Measurements from ENCODE around the gene F2RL2. TPM values are rescaled to one million over a fixed set of nuclear protein-coding genes. Genes with fewer than 3 reads are reported as not detected.

The F2RL2 gene
- total RNA-seq, 4 donors from 2014 or later, result 2.8 to 7.1 (median 4.6) TPM

GRCh38 chr5:76617675-76618074, 5.5 kb downstream of the F2RL2 start:
- TF ChIP-seq, protein P1, sequence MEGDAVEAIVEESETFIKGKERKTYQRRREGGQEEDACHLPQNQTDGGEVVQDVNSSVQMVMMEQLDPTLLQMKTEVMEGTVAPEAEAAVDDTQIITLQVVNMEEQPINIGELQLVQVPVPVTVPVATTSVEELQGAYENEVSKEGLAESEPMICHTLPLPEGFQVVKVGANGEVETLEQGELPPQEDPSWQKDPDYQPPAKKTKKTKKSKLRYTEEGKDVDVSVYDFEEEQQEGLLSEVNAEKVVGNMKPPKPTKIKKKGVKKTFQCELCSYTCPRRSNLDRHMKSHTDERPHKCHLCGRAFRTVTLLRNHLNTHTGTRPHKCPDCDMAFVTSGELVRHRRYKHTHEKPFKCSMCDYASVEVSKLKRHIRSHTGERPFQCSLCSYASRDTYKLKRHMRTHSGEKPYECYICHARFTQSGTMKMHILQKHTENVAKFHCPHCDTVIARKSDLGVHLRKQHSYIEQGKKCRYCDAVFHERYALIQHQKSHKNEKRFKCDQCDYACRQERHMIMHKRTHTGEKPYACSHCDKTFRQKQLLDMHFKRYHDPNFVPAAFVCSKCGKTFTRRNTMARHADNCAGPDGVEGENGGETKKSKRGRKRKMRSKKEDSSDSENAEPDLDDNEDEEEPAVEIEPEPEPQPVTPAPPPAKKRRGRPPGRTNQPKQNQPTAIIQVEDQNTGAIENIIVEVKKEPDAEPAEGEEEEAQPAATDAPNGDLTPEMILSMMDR (IDR thresholded peaks at IDR 0.05), result no peak
- no peak for TF ChIP-seq EP300 (IDR thresholded peaks at IDR 0.05)
- no peak for TF ChIP-seq POLR2A (IDR thresholded peaks at IDR 0.05; ENCODE audit: low read depth)
- no peak for TF ChIP-seq POLR2AphosphoS5 (IDR thresholded peaks at IDR 0.05)
- 81% methylated on average over 4 of the region's 4 CpGs for WGBS
- no peak overlapping the region for H3K27ac ChIP-seq (replicated peaks in 1 of 4)

DNA sequence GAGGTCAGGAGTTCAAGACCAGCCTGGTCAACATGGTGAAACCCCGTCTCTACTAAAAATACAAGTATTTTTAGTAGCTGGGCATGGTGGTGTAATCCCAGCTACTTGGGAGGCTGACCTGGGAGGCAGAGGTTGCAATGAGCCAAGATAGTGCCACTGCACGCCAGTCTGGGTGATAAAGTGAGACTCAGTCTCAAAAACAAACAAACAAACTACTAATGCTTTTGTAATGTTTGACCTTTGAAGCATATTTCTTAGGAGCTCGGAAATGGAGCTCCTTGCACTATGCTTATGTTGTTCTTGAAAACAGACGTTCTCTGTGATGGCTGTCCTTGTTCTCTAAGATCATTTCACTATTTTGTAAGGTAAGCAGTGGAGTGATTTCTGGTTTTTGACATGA, 6.0 kb downstream of the F2RL2 start:
- 79% methylated on average over 4 of the region's 4 CpGs for WGBS
- intact Hi-C loops (cut with DNase I), result no loop called here
- Histone ChIP-seq H3K4me1 (no peaks in the 10 kb centered on the region), H3K36me3 (no peaks in the 10 kb centered on the region), H3K9me3 (no peaks in the 10 kb centered on the region), H3K27me3 (no peaks in the 10 kb centered on the region), H3K27ac (replicated peaks in 1 of 4) (no peak overlapping the region), H3K4me3 (no peak overlapping the region)
- no peak for TF ChIP-seq POLR2AphosphoS5 (IDR thresholded peaks at IDR 0.05)
- no peak for TF ChIP-seq EP300 (IDR thresholded peaks at IDR 0.05)
- TF ChIP-seq, protein P1 (IDR thresholded peaks at IDR 0.05), result no peak
- TF ChIP-seq POLR2A (IDR thresholded peaks at IDR 0.05; ENCODE audit: low read depth), result no peak
- DNase-seq (ENCODE audit: extremely low spot score), result no peak

More at GRCh38 chr5:76617675-76618074, 5.5 kb downstream of the F2RL2 start:
- Histone ChIP-seq H3K36me3 (no peaks in the 10 kb centered on the region), H3K4me3 (no peak overlapping the region), H3K9me3 (no peaks in the 10 kb centered on the region), H3K4me1 (no peaks in the 10 kb centered on the region), H3K27me3 (no peaks in the 10 kb centered on the region)
- intact Hi-C loops (cut with DNase I), result no loop called here
- no peak for DNase-seq (ENCODE audit: extremely low spot score)

- Histone ChIP-seq H3K27ac (replicated peaks in 1 of 4) (no peak overlapping the region), H3K4me3 (no peak overlapping the region), H3K9me3 (no peaks in the 10 kb centered on the region), H3K4me1 (no peaks in the 10 kb centered on the region), H3K27me3 (no peaks in the 10 kb centered on the region), H3K36me3 (no peaks in the 10 kb centered on the region)
- TF ChIP-seq, protein P1 (IDR thresholded peaks at IDR 0.05), result no peak
- TF ChIP-seq EP300 (IDR thresholded peaks at IDR 0.05) (no peak), POLR2AphosphoS5 (IDR thresholded peaks at IDR 0.05) (no peak), POLR2A (IDR thresholded peaks at IDR 0.05; ENCODE audit: low read depth) (no peak)
- WGBS, result 87% methylated on average over 2 of the region's 2 CpGs
- DNase-seq (ENCODE audit: extremely low spot score), result no peak
- intact Hi-C loops (cut with DNase I), result no loop called here
These were observed 7.0 kb downstream of the F2RL2 start for GRCh38 chr5:76616206-76616605.

GRCh38 chr5:76615759-76616158, 7.4 kb downstream of the F2RL2 start:
- intact Hi-C loops (cut with DNase I), result no loop called here
- WGBS, result 72% methylated on average over 2 of the region's 2 CpGs
- H3K27me3 ChIP-seq, result no peaks in the 10 kb centered on the region

More at GRCh38 chr5:76615759-76616158, 7.4 kb downstream of the F2RL2 start:
- Histone ChIP-seq H3K4me1 (no peaks in the 10 kb centered on the region), H3K4me3 (no peak overlapping the region), H3K36me3 (no peaks in the 10 kb centered on the region), H3K27ac (replicated peaks in 1 of 4) (no peak overlapping the region), H3K9me3 (no peaks in the 10 kb centered on the region)
- TF ChIP-seq POLR2AphosphoS5 (IDR thresholded peaks at IDR 0.05) (no peak), POLR2A (IDR thresholded peaks at IDR 0.05; ENCODE audit: low read depth) (no peak), EP300 (IDR thresholded peaks at IDR 0.05) (no peak)
- TF ChIP-seq, protein P1 (IDR thresholded peaks at IDR 0.05), result no peak
- DNase-seq (ENCODE audit: extremely low spot score), result no peak

Data from esophagus muscularis mucosa (tissue), 4 donors.